ENCODE measurements around the gene TMEM184B. TPM values are rescaled to one million over a fixed set of nuclear protein-coding genes. Genes with fewer than 3 reads are reported as not detected.

TMEM184B gene
- total and polyA plus RNA-seq, 2 donors from 2014 or later: 22.9 to 54.1 TPM

DNA sequence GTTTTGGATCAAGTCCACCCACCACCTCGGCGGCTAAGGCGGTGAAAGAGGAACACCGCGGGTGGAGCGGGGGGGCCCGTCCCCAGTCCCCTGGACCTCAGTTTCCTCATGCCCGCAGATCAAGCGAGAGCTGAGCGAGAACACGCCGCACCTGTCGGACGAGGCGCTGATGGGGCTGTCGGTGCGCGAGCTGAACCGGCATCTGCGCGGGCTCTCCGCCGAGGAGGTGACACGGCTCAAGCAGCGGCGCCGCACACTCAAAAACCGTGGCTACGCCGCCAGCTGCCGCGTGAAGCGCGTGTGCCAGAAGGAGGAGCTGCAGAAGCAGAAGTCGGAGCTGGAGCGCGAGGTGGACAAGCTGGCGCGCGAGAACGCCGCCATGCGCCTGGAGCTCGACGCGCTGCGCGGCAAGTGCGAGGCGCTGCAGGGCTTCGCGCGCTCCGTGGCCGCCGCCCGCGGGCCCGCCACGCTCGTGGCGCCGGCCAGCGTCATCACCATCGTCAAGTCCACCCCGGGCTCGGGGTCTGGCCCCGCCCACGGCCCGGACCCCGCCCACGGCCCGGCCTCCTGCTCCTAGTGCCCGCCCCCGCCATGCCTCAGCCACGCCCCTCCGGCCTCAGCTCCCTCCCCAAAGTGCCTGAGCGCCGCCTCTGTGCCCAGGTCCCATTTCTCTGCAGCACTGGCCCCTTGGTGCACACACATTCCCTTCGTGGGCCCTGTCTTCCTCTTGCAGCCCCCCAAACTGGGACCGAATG lies 58.3 kb downstream of the TMEM184B start:
- no peak for FAIRE-seq
- Histone ChIP-seq H3K9me3 (ENCODE audit: control insufficient read depth in 2 of 3, insufficient read depth in 1 of 3, low read length in 3 of 3) (no peaks in the 10 kb centered on the region), H3K4me1 (ENCODE audit: control insufficient read depth in 2 of 3, insufficient read depth in 2 of 3, low read depth in 1 of 3, low read length in 3 of 3) (peaks cover 0 to 18% (median 15%) of the 10 kb centered on the region in 3 donors), H3K27ac (ENCODE audit: low read depth in 2 of 2, low read length in 2 of 2) (no peak overlapping the region), H3K4me3 (ENCODE audit: low read length in 3 of 3) (peak overlapping the region in 2 of 3 donors; percentile 11 to 25), H3K27me3 (ENCODE audit: control insufficient read depth, insufficient read depth, low read length) (no peaks in the 10 kb centered on the region), H3K9ac (ENCODE audit: low read length in 3 of 3) (peak overlapping the region in 1 of 3 donors; percentile 19), H3K36me3 (ENCODE audit: control insufficient read depth in 2 of 3, insufficient read depth in 3 of 3, low read length in 3 of 3) (no peaks in the 10 kb centered on the region)
- peak; percentile 11 for TF ChIP-seq CTCF (IDR thresholded peaks at IDR 0.05; ENCODE audit: borderline replicate concordance, extremely low read depth, insufficient read depth)
- intact Hi-C loops (cut with DNase I): no loop called here
- peak; percentile 79 to 91 (median 87) for DNase-seq

- no peak for DNase-seq
- Histone ChIP-seq H3K36me3 (ENCODE audit: control insufficient read depth in 2 of 3, insufficient read depth in 3 of 3, low read length in 3 of 3) (no peaks in the 10 kb centered on the region), H3K4me3 (ENCODE audit: low read length in 3 of 3) (peak overlapping the region in 1 of 3 donors; percentile 25), H3K27ac (ENCODE audit: low read depth in 2 of 2, low read length in 2 of 2) (no peak overlapping the region), H3K9me3 (ENCODE audit: control insufficient read depth in 2 of 3, insufficient read depth in 1 of 3, low read length in 3 of 3) (no peaks in the 10 kb centered on the region), H3K4me1 (ENCODE audit: control insufficient read depth in 2 of 3, insufficient read depth in 2 of 3, low read depth in 1 of 3, low read length in 3 of 3) (peaks cover 0 to 17% (median 11%) of the 10 kb centered on the region in 3 donors), H3K9ac (ENCODE audit: low read length in 3 of 3) (peak overlapping the region in 1 of 3 donors; percentile 19), H3K27me3 (ENCODE audit: control insufficient read depth, insufficient read depth, low read length) (no peaks in the 10 kb centered on the region)
- intact Hi-C loops (cut with DNase I): no loop called here
- FAIRE-seq: no peak
- no peak for TF ChIP-seq CTCF (IDR thresholded peaks at IDR 0.05; ENCODE audit: borderline replicate concordance, extremely low read depth, insufficient read depth)
Measured at GRCh38 chr22:38213990-38214301, 58.9 kb downstream of the TMEM184B start.

GRCh38 chr22:38213319-38213989 lies 59.4 kb downstream of the TMEM184B start:
- Histone ChIP-seq H3K27me3 (ENCODE audit: control insufficient read depth, insufficient read depth, low read length) (no peaks in the 10 kb centered on the region), H3K4me1 (ENCODE audit: control insufficient read depth in 2 of 3, insufficient read depth in 2 of 3, low read depth in 1 of 3, low read length in 3 of 3) (peaks cover 0 to 12% (median 7%) of the 10 kb centered on the region in 3 donors), H3K4me3 (ENCODE audit: low read length in 3 of 3) (no peak overlapping the region), H3K9ac (ENCODE audit: low read length in 3 of 3) (no peak overlapping the region), H3K9me3 (ENCODE audit: control insufficient read depth in 2 of 3, insufficient read depth in 1 of 3, low read length in 3 of 3) (no peaks in the 10 kb centered on the region), H3K36me3 (ENCODE audit: control insufficient read depth in 2 of 3, insufficient read depth in 3 of 3, low read length in 3 of 3) (no peaks in the 10 kb centered on the region), H3K27ac (ENCODE audit: low read depth in 2 of 2, low read length in 2 of 2) (no peak overlapping the region)
- intact Hi-C loops (cut with DNase I): no loop called here
- no peak for TF ChIP-seq CTCF (IDR thresholded peaks at IDR 0.05; ENCODE audit: borderline replicate concordance, extremely low read depth, insufficient read depth)
- FAIRE-seq: no peak
- DNase-seq: no peak
